Loucy (cell line): ENCODE results near the gene F5.
A peak's percentile ranks its signal among the peaks of the same experiment; 100 is the strongest.

Source experiments
- H2AFZ ChIP-seq: fragments of 200-600 bp; sonication (generic); 2 replicates; pipeline ENCODE4 v1.6.0; 2016; ENCODE audit warnings: antibody characterized with exemption, mild to moderate bottlenecking, low read length, moderate library complexity
- H3F3A ChIP-seq: fragments of 200-600 bp; 2 replicates; pipeline ENCODE4 v1.6.0; 2016; ENCODE audit warnings: antibody characterized with exemption, low read depth, mild to moderate bottlenecking
- H3K27me3 ChIP-seq: fragments of 200-600 bp; sonication (generic); 2 replicates; pipeline ENCODE4 v1.6.1; 2014; ENCODE audit warnings: low read length, mild to moderate bottlenecking; ENCODE audit not compliant: insufficient read depth, poor library complexity, severe bottlenecking
- H3K36me3 ChIP-seq: fragments of 200-600 bp; sonication (generic); 2 replicates; pipeline ENCODE4 v1.6.1; 2016; ENCODE audit warnings: low read length; ENCODE audit not compliant: insufficient read depth
- H3K4me1 ChIP-seq: fragments of 200-600 bp; sonication (generic); 2 replicates; pipeline ENCODE4 v1.5.1; 2014; ENCODE audit warnings: low read length, mild to moderate bottlenecking; ENCODE audit not compliant: insufficient read depth, poor library complexity, severe bottlenecking
- H3K4me2 ChIP-seq: fragments of 200-600 bp; sonication (generic); 2 replicates; pipeline ENCODE4 v1.6.0; 2014; ENCODE audit warnings: antibody characterized with exemption, low read length, low read depth, mild to moderate bottlenecking; ENCODE audit not compliant: poor library complexity, severe bottlenecking
- H3K4me3 ChIP-seq: fragments of 200-600 bp; sonication (generic); 2 replicates; pipeline ENCODE4 v1.5.1; 2014; ENCODE audit warnings: low read length, mild to moderate bottlenecking, mixed read lengths; ENCODE audit not compliant: poor library complexity, severe bottlenecking
- H3K79me2 ChIP-seq: fragments of 200-600 bp; sonication (generic); 2 replicates; pipeline ENCODE4 v1.6.1; 2014; ENCODE audit warnings: low read length; ENCODE audit not compliant: insufficient read depth
- H3K9ac ChIP-seq: fragments of 200-600 bp; sonication (generic); 2 replicates; pipeline ENCODE4 v1.6.0; 2014; ENCODE audit warnings: mild to moderate bottlenecking, low read depth, low read length, moderate library complexity; ENCODE audit not compliant: poor library complexity, severe bottlenecking
- H3K9me2 ChIP-seq: fragments of 200-600 bp; sonication (generic); replicated peaks from 2 replicates; pipeline ENCODE4 v1.6.1; 2016; ENCODE audit warnings: low read depth, low read length, mixed read lengths
- H3K9me3 ChIP-seq: fragments of 200-600 bp; sonication (generic); 2 replicates; pipeline ENCODE4 v1.6.1; 2014; ENCODE audit warnings: mild to moderate bottlenecking, antibody characterized with exemption, low read length, low read depth; ENCODE audit not compliant: insufficient read depth
- H4K20me1 ChIP-seq: fragments of 200-600 bp; sonication (generic); 2 replicates; pipeline ENCODE4 v1.6.0; 2014; ENCODE audit warnings: antibody characterized with exemption, low read length, mild to moderate bottlenecking; ENCODE audit not compliant: insufficient read depth, poor library complexity, severe bottlenecking
- EZH2phosphoT487 ChIP-seq: fragments of 200-600 bp; IDR thresholded peaks from 2 replicates; pipeline ENCODE4 v1.6.1; 2018; ENCODE audit warnings: antibody characterized with exemption, mild to moderate bottlenecking, moderate library complexity, borderline replicate concordance
- TF ChIP-seq, protein P1 (sequence below): fragments of 200-600 bp; sonication (generic); conservative IDR thresholded peaks from 2 replicates; pipeline ENCODE4 v1.5.1; 2014; ENCODE audit warnings: mild to moderate bottlenecking, antibody characterized with exemption, low read length

F5 gene

DNA sequence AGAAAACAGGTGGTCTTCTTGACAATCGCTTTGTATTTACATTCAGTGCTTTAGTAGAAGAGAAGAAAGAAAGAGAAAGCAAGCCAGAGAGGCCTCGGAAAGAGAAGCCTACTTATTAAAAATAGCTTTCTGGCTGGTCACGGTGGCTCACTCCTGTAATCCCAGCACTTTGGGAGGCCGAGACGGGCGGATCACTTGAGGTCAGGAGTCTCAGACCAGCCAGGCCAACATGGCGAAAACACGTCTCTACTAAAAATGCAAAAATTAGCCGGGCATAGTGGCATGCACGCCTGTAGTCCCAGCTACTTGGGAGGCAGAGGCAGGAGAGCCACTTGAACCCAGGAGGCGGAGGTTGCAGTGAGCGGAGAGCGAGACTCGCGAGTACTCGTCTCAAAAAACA lies 98.7 kb downstream of the F5 start:
- TF ChIP-seq, protein P1, sequence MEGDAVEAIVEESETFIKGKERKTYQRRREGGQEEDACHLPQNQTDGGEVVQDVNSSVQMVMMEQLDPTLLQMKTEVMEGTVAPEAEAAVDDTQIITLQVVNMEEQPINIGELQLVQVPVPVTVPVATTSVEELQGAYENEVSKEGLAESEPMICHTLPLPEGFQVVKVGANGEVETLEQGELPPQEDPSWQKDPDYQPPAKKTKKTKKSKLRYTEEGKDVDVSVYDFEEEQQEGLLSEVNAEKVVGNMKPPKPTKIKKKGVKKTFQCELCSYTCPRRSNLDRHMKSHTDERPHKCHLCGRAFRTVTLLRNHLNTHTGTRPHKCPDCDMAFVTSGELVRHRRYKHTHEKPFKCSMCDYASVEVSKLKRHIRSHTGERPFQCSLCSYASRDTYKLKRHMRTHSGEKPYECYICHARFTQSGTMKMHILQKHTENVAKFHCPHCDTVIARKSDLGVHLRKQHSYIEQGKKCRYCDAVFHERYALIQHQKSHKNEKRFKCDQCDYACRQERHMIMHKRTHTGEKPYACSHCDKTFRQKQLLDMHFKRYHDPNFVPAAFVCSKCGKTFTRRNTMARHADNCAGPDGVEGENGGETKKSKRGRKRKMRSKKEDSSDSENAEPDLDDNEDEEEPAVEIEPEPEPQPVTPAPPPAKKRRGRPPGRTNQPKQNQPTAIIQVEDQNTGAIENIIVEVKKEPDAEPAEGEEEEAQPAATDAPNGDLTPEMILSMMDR, result no peak
- no peak for TF ChIP-seq EZH2phosphoT487
- Histone ChIP-seq H3F3A (no peaks in the 10 kb centered on the region), H3K36me3 (no peaks in the 10 kb centered on the region), H3K4me2 (peak overlapping the region; percentile 79), H3K9me2 (no peaks in the 10 kb centered on the region), H3K4me3 (no peak overlapping the region), H3K27me3 (no peaks in the 10 kb centered on the region), H3K9ac (no peak overlapping the region), H3K9me3 (no peaks in the 10 kb centered on the region), H3K79me2 (peaks cover 31% of the 10 kb centered on the region), H3K4me1 (peaks cover 47% of the 10 kb centered on the region), H2AFZ (no peak overlapping the region), H4K20me1 (no peaks in the 10 kb centered on the region)

DNA sequence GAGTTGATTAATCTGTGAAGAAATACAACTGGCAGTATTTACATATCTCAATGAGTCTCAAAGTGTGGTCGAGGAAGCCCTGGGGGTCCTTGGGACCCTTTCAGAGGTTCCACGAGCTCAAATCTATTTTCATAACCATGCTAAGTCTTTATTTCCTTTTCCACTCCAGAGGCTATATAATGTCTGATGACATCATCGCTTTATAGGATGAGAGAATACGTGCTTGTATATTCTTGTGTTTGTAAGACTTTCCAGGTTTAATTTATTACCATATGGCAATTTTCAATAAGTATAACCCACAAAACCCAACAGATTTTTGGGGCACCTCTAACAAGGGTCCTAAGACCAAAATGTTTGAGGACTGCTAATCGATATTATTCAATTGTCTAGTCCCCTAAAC lies 99.1 kb downstream of the F5 start:
- Histone ChIP-seq H3K9me2 (no peaks in the 10 kb centered on the region), H3K4me1 (peaks cover 51% of the 10 kb centered on the region), H4K20me1 (no peaks in the 10 kb centered on the region), H3K27me3 (no peaks in the 10 kb centered on the region), H3K9ac (peak overlapping the region; percentile 85), H3K36me3 (no peaks in the 10 kb centered on the region), H3K4me2 (peak overlapping the region; percentile 79), H3K4me3 (peak overlapping the region; percentile 76), H2AFZ (no peak overlapping the region), H3F3A (no peaks in the 10 kb centered on the region), H3K9me3 (no peaks in the 10 kb centered on the region), H3K79me2 (peaks cover 35% of the 10 kb centered on the region)
- TF ChIP-seq EZH2phosphoT487, result no peak
- TF ChIP-seq, protein P1, result no peak

- H3K9ac ChIP-seq, result peak overlapping the region; percentile 85
- H3K4me2 ChIP-seq, result peak overlapping the region; percentile 79
- peak overlapping the region; percentile 76 for H3K4me3 ChIP-seq
- H3K36me3 ChIP-seq, result no peaks in the 10 kb centered on the region
- H3K79me2 ChIP-seq, result peaks cover 39% of the 10 kb centered on the region
- peaks cover 53% of the 10 kb centered on the region for H3K4me1 ChIP-seq
- H3F3A ChIP-seq, result no peaks in the 10 kb centered on the region
- H3K9me2 ChIP-seq, result no peaks in the 10 kb centered on the region
- peak overlapping the region; percentile 86 for H2AFZ ChIP-seq
- H4K20me1 ChIP-seq, result no peaks in the 10 kb centered on the region
- no peaks in the 10 kb centered on the region for H3K9me3 ChIP-seq
- TF ChIP-seq, protein P1, result no peak
- TF ChIP-seq EZH2phosphoT487, result no peak
- no peaks in the 10 kb centered on the region for H3K27me3 ChIP-seq
Observed at GRCh38 chr1:169486281-169487051, 99.8 kb downstream of the F5 start.
